OCI-LY1 (cell line): ENCODE measurements around the gene SMIM1.

ENCODE experiments used
- H2AFZ ChIP-seq: fragments of 200-600 bp; sonication (generic), shearing (Covaris generic); 2 replicates; pipeline ENCODE4 v1.6.0; 2014; ENCODE audit warnings: antibody characterized with exemption, mild to moderate bottlenecking, low read length
- H3F3A ChIP-seq: fragments of 200-600 bp; sonication (generic), shearing (Covaris generic); 2 replicates; pipeline ENCODE4 v1.6.0; 2014; ENCODE audit warnings: mild to moderate bottlenecking, antibody characterized with exemption, low read length, moderate library complexity; ENCODE audit not compliant: insufficient read depth
- H3K27ac ChIP-seq: fragments of 200-600 bp; sonication (generic); 2 replicates; pipeline ENCODE4 v1.5.1; 2014; ENCODE audit warnings: low read length, mixed run types, mild to moderate bottlenecking, low read depth; ENCODE audit not compliant: poor library complexity, severe bottlenecking
- H3K27me3 ChIP-seq: fragments of 200-600 bp; sonication (generic); 2 replicates; pipeline ENCODE4 v1.6.0; 2014; ENCODE audit warnings: antibody characterized with exemption, mild to moderate bottlenecking, low read length, moderate library complexity; ENCODE audit not compliant: insufficient read depth
- H3K36me3 ChIP-seq: fragments of 200-600 bp; sonication (generic); 2 replicates; pipeline ENCODE4 v1.6.1; 2014; ENCODE audit warnings: mild to moderate bottlenecking, antibody characterized with exemption, low read length, moderate library complexity, mixed read lengths; ENCODE audit not compliant: insufficient read depth
- H3K4me1 ChIP-seq: fragments of 200-600 bp; sonication (generic); 2 replicates; pipeline ENCODE4 v1.5.1; 2014; ENCODE audit warnings: mild to moderate bottlenecking, low read length, moderate library complexity; ENCODE audit not compliant: insufficient read depth, severe bottlenecking
- H3K4me2 ChIP-seq: fragments of 200-600 bp; sonication (generic), shearing (Covaris generic); 2 replicates; pipeline ENCODE4 v1.6.1; 2014; ENCODE audit warnings: low read length
- H3K4me3 ChIP-seq: fragments of 200-600 bp; sonication (generic); 2 replicates; pipeline ENCODE4 v1.5.1; 2014; ENCODE audit warnings: low read length, low read depth, mild to moderate bottlenecking, mixed read lengths; ENCODE audit not compliant: poor library complexity, severe bottlenecking
- H3K79me2 ChIP-seq: fragments of 200-600 bp; shearing (Covaris generic); 2 replicates; pipeline ENCODE4 v1.6.1; 2016; ENCODE audit warnings: mixed run types, low read length, mixed read lengths; ENCODE audit not compliant: insufficient read depth
- H3K9ac ChIP-seq: fragments of 200-600 bp; sonication (generic), shearing (Covaris generic); 2 replicates; pipeline ENCODE4 v1.6.1; 2014; ENCODE audit warnings: mild to moderate bottlenecking, low read length, mixed read lengths
- H3K9me2 ChIP-seq: fragments of 200-600 bp; sonication (generic), shearing (Covaris generic); 2 replicates; pipeline ENCODE4 v1.6.1; 2014; ENCODE audit warnings: low read depth, mild to moderate bottlenecking, low read length, mixed read lengths
- H3K9me3 ChIP-seq: fragments of 200-600 bp; shearing (Covaris generic); 2 replicates; pipeline ENCODE4 v1.6.1; 2014; ENCODE audit warnings: low read length, mixed read lengths
- H4K20me1 ChIP-seq: fragments of 200-600 bp; sonication (generic), shearing (Covaris generic); 2 replicates; pipeline ENCODE4 v1.6.0; 2016; ENCODE audit warnings: mild to moderate bottlenecking, low read length; ENCODE audit not compliant: insufficient read depth
- EZH2 ChIP-seq: fragments of 200-600 bp; sonication (generic), shearing (Covaris generic); IDR thresholded peaks from 2 replicates; pipeline ENCODE4 v1.8.0; 2017; ENCODE audit warnings: borderline replicate concordance, mixed run types, mild to moderate bottlenecking, antibody characterized with exemption, low read length, moderate library complexity, mixed read lengths
- TF ChIP-seq, protein P1 (sequence below): fragments of 200-600 bp; sonication (generic), shearing (Covaris generic); IDR thresholded peaks from 2 replicates; pipeline ENCODE4 v1.5.1; 2017; ENCODE audit warnings: mild to moderate bottlenecking, antibody characterized with exemption, low read length, moderate library complexity, mixed read lengths

The SMIM1 gene

DNA sequence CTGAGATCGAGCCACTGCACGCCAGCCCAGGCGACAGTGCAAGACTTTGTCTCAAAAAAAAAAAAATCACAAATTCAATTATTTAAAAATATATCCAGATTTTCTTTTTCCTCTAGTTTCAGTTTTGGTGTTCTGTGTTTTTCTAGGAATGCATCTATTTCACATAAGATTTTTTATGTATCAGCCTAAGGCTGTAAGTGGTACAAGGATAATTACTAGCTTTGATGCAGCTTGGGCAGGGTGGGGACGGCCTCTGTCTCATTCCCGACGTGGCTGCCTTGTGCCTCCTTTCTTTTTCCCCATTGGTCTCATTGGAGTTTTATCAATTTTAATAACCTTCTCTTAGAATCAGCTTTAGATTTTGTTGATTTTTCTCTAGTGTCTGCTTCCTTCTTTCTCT is 13.4 kb upstream of the SMIM1 start:
- H3K4me1 ChIP-seq, result no peaks in the 10 kb centered on the region
- H3K79me2 ChIP-seq, result no peaks in the 10 kb centered on the region
- no peaks in the 10 kb centered on the region for H4K20me1 ChIP-seq
- no peak overlapping the region for H2AFZ ChIP-seq
- peaks cover 7% of the 10 kb centered on the region for H3K9me3 ChIP-seq
- no peaks in the 10 kb centered on the region for H3K9me2 ChIP-seq
- TF ChIP-seq, protein P1, sequence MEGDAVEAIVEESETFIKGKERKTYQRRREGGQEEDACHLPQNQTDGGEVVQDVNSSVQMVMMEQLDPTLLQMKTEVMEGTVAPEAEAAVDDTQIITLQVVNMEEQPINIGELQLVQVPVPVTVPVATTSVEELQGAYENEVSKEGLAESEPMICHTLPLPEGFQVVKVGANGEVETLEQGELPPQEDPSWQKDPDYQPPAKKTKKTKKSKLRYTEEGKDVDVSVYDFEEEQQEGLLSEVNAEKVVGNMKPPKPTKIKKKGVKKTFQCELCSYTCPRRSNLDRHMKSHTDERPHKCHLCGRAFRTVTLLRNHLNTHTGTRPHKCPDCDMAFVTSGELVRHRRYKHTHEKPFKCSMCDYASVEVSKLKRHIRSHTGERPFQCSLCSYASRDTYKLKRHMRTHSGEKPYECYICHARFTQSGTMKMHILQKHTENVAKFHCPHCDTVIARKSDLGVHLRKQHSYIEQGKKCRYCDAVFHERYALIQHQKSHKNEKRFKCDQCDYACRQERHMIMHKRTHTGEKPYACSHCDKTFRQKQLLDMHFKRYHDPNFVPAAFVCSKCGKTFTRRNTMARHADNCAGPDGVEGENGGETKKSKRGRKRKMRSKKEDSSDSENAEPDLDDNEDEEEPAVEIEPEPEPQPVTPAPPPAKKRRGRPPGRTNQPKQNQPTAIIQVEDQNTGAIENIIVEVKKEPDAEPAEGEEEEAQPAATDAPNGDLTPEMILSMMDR, result no peak
- TF ChIP-seq EZH2, result no peak
- H3K27me3 ChIP-seq, result peaks cover 30% of the 10 kb centered on the region; the same call in 1 of the 2 replicates
- no peak overlapping the region for H3K9ac ChIP-seq
- no peak overlapping the region for H3K27ac ChIP-seq
- H3K4me2 ChIP-seq, result no peak overlapping the region
- H3F3A ChIP-seq, result no peaks in the 10 kb centered on the region
- H3K4me3 ChIP-seq, result no peak overlapping the region
- no peaks in the 10 kb centered on the region; the same call in 1 of the 2 replicates for H3K36me3 ChIP-seq

DNA sequence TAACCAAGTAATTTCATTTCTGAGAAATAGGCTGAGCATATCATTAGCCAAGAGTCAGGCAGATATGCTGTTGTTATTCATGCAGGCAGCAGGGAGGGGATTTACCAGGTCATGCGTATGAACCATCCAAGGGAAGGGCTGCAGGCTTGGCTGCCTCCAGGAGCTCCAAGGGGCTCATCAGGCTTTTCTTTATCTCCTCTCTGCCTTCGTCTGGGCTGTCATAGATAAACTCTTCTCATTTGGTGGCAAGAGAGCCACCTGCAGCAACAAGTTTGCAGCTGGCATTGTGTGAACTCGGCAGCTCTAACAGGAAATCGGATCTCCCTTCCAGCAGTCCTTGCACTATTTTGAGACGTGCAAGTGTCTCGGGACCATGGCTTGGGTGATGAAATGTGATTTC is 12.8 kb upstream of the SMIM1 start:
- Histone ChIP-seq H3K4me2 (no peak overlapping the region), H2AFZ (no peak overlapping the region), H3K9me3 (peaks cover 7% of the 10 kb centered on the region), H3K4me3 (no peak overlapping the region), H4K20me1 (no peaks in the 10 kb centered on the region), H3K4me1 (no peaks in the 10 kb centered on the region), H3K27ac (no peak overlapping the region), H3K27me3 (peaks cover 30% of the 10 kb centered on the region; the same call in 1 of the 2 replicates), H3K9ac (no peak overlapping the region), H3K9me2 (no peaks in the 10 kb centered on the region), H3K79me2 (no peaks in the 10 kb centered on the region), H3K36me3 (no peaks in the 10 kb centered on the region; the same call in 1 of the 2 replicates), H3F3A (no peaks in the 10 kb centered on the region)
- TF ChIP-seq EZH2, result no peak
- TF ChIP-seq, protein P1, result no peak

DNA sequence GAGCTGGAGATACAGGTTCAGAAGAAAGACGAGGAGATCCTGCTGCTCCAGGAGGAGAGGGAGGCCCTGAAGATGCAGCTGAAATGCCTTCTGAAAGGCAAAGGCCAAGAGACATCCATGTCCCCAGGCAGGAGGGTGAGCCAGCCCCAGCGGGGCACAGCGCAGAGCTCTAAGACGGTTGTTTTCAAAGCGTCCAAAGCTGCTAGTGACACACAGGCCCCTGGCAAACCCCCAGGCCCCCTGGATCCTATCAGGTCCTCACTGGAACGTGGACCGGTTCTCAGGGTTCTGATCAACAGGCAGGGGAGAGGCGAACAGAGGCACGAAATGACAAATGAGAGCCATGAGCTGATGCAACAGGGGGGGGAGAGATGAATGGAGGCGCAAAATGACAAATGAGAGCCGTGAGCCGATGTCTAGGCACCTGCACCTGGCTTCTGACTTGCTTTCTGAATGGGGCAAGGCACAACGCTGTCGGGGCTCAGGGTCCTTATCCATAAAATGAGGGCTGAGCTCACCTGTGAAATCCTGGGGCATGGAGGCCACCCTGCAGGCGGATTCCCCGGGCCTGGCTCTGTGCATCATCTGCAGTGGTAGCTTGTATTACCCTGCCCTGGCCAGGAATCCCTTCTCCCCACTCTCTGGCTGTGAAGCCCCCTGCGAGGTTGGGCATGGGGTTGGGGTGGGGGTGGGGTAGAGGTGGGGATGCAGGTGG is 11.1 kb upstream of the SMIM1 start:
- TF ChIP-seq EZH2, result no peak
- TF ChIP-seq, protein P1, result no peak
- Histone ChIP-seq H3K9me2 (no peaks in the 10 kb centered on the region), H3K4me1 (no peaks in the 10 kb centered on the region), H3K36me3 (no peaks in the 10 kb centered on the region; the same call in 1 of the 2 replicates), H3K4me2 (no peak overlapping the region), H3F3A (no peaks in the 10 kb centered on the region), H3K9ac (no peak overlapping the region), H3K9me3 (peaks cover 7% of the 10 kb centered on the region), H3K27ac (no peak overlapping the region), H3K27me3 (peaks cover 30% of the 10 kb centered on the region), H3K4me3 (no peak overlapping the region), H4K20me1 (no peaks in the 10 kb centered on the region), H3K79me2 (no peaks in the 10 kb centered on the region), H2AFZ (no peak overlapping the region)
